ENCODE measurements around the gene DGKD.

DGKD gene

GRCh38 chr2:233363744-233364235 lies 9.5 kb downstream of the DGKD start:
- TF ChIP-seq GATA3 (IDR thresholded peaks at IDR 0.05; ENCODE audit: low read depth, low read length) (no peak), GATA2 (IDR thresholded peaks at IDR 0.05; ENCODE audit: low read depth, low read length) (no peak)

- TF ChIP-seq GATA2 (IDR thresholded peaks at IDR 0.05; ENCODE audit: low read depth, low read length) (no peak), GATA3 (IDR thresholded peaks at IDR 0.05; ENCODE audit: low read depth, low read length) (no peak)
These were observed 11.7 kb downstream of the DGKD start for GRCh38 chr2:233365861-233366520.

GRCh38 chr2:233367586-233367985 lies 13.3 kb downstream of the DGKD start:
- TF ChIP-seq GATA2 (IDR thresholded peaks at IDR 0.05; ENCODE audit: low read depth, low read length) = no peak
- no peak for TF ChIP-seq GATA3 (IDR thresholded peaks at IDR 0.05; ENCODE audit: low read depth, low read length)

GRCh38 chr2:233368756-233369155 lies 14.5 kb downstream of the DGKD start:
- no peak for TF ChIP-seq GATA3 (IDR thresholded peaks at IDR 0.05; ENCODE audit: low read depth, low read length)
- no peak for TF ChIP-seq GATA2 (IDR thresholded peaks at IDR 0.05; ENCODE audit: low read depth, low read length)

GRCh38 chr2:233369462-233369861 lies 15.2 kb downstream of the DGKD start:
- TF ChIP-seq GATA3 (IDR thresholded peaks at IDR 0.05; ENCODE audit: low read depth, low read length) = no peak
- TF ChIP-seq GATA2 (IDR thresholded peaks at IDR 0.05; ENCODE audit: low read depth, low read length) = no peak

- TF ChIP-seq GATA2 (IDR thresholded peaks at IDR 0.05; ENCODE audit: low read depth, low read length) (no peak), GATA3 (IDR thresholded peaks at IDR 0.05; ENCODE audit: low read depth, low read length) (no peak)
These were observed 15.8 kb downstream of the DGKD start for GRCh38 chr2:233369897-233370685.

- TF ChIP-seq GATA3 (IDR thresholded peaks at IDR 0.05; ENCODE audit: low read depth, low read length) (no peak), GATA2 (IDR thresholded peaks at IDR 0.05; ENCODE audit: low read depth, low read length) (no peak)
These were observed 17.3 kb downstream of the DGKD start for GRCh38 chr2:233371641-233372040.

GRCh38 chr2:233372855-233373254 lies 18.6 kb downstream of the DGKD start:
- TF ChIP-seq GATA3 (IDR thresholded peaks at IDR 0.05; ENCODE audit: low read depth, low read length) (no peak), GATA2 (IDR thresholded peaks at IDR 0.05; ENCODE audit: low read depth, low read length) (no peak)

- TF ChIP-seq GATA2 (IDR thresholded peaks at IDR 0.05; ENCODE audit: low read depth, low read length) = no peak
- no peak for TF ChIP-seq GATA3 (IDR thresholded peaks at IDR 0.05; ENCODE audit: low read depth, low read length)
These were observed 19.0 kb downstream of the DGKD start for GRCh38 chr2:233373316-233373715.

GRCh38 chr2:233375490-233376314 lies 21.4 kb downstream of the DGKD start:
- TF ChIP-seq GATA3 (IDR thresholded peaks at IDR 0.05; ENCODE audit: low read depth, low read length) (no peak), GATA2 (IDR thresholded peaks at IDR 0.05; ENCODE audit: low read depth, low read length) (no peak)

- TF ChIP-seq GATA2 (IDR thresholded peaks at IDR 0.05; ENCODE audit: low read depth, low read length) (no peak), GATA3 (IDR thresholded peaks at IDR 0.05; ENCODE audit: low read depth, low read length) (no peak)
These were observed 24.7 kb downstream of the DGKD start for GRCh38 chr2:233379034-233379433.

GRCh38 chr2:233379441-233379840 lies 25.1 kb downstream of the DGKD start:
- no peak for TF ChIP-seq GATA2 (IDR thresholded peaks at IDR 0.05; ENCODE audit: low read depth, low read length)
- TF ChIP-seq GATA3 (IDR thresholded peaks at IDR 0.05; ENCODE audit: low read depth, low read length) = no peak

- TF ChIP-seq GATA2 (IDR thresholded peaks at IDR 0.05; ENCODE audit: low read depth, low read length) (no peak), GATA3 (IDR thresholded peaks at IDR 0.05; ENCODE audit: low read depth, low read length) (no peak)
These were observed 26.0 kb downstream of the DGKD start for GRCh38 chr2:233380132-233380895.

All from SH-SY5Y (cell line).